B cell (primary cell): Measurements from ENCODE around the gene PCIF1. TPM values are rescaled to one million over a fixed set of nuclear protein-coding genes. Genes with fewer than 3 reads are reported as not detected.
A peak's percentile ranks its signal among the peaks of the same experiment; 100 is the strongest.

Experiments
- ATAC-seq: fragments of 200-7000 bp; cut with Tn5 transposase; one replicate; pipeline ENCODE4 v1.10.0; 2021; ENCODE audit warnings: low read depth, mild to moderate bottlenecking, moderate number of reproducible peaks, moderate library complexity
- CTCF ChIA-PET: fragments of 350-600 bp; sonication (Branson Sonifier 250); formaldehyde crosslinking; loops from one replicate; lab custom pipeline; 2021; ENCODE audit warnings: antibody characterized with exemption, inconsistent platforms; lab: Charles Lee
- POLR2A ChIA-PET: fragments of 350-600 bp; sonication (Branson Sonifier 250); formaldehyde crosslinking; loops from one replicate; lab custom pipeline; 2021; ENCODE audit warnings: antibody characterized with exemption; lab: Charles Lee
- DNase-seq: peaks from one replicate; pipeline ENCODE4 v3.0.0; 2013
- H2AFZ ChIP-seq: 2 replicates; pipeline ENCODE4 v1.6.1; 2012; ENCODE audit warnings: mild to moderate bottlenecking, low read depth, low read length; ENCODE audit not compliant: insufficient read depth, poor library complexity, severe bottlenecking
- H3K27ac ChIP-seq, 2 donors: 1 replicate in 1 of 2; 2 replicates in 1 of 2; pipeline ENCODE4 v1.5.1; 2012 to 2013; ENCODE audit warnings: low read length in 2 of 2, mild to moderate bottlenecking in 2 of 2, moderate library complexity in 1 of 2
- H3K27me3 ChIP-seq, 4 experiments: fragments of 200-600 bp in 1 of 4; sonication (generic) in 1 of 4; replicated peaks in 1 of 4; 1 replicate in 2 of 4; 2 replicates in 2 of 4; pipeline versions ENCODE4 v1.6.1 to v1.7.0; 2013 to 2016; ENCODE audit warnings: low read length in 3 of 4, mild to moderate bottlenecking in 2 of 4, mixed read lengths in 1 of 4, moderate library complexity in 1 of 4; ENCODE audit not compliant: insufficient read depth in 4 of 4, control insufficient read depth in 3 of 4; ENCODE audit errors: control extremely low read depth in 1 of 4
- H3K36me3 ChIP-seq, 2 experiments: replicated peaks in 1 of 2; 1 replicate in 1 of 2; 2 replicates in 1 of 2; pipeline versions ENCODE4 v1.6.1 to v1.7.1; 2013; ENCODE audit warnings: low read length in 1 of 2; ENCODE audit not compliant: insufficient read depth in 2 of 2, control insufficient read depth in 1 of 2; ENCODE audit errors: control extremely low read depth in 1 of 2, extremely low read depth in 1 of 2
- H3K4me1 ChIP-seq, 2 donors: fragments of 200-600 bp in 1 of 2; sonication (generic) in 1 of 2; 1 replicate in 1 of 2; 2 replicates in 1 of 2; pipeline versions ENCODE4 v1.5.1 to v1.6.1; 2013 to 2017; ENCODE audit warnings: low read length in 2 of 2; ENCODE audit not compliant: control insufficient read depth in 2 of 2, insufficient read depth in 2 of 2
- H3K4me2 ChIP-seq: replicated peaks from 2 replicates; pipeline ENCODE3; 2012; ENCODE audit warnings: mild to moderate bottlenecking, low read depth, low read length; ENCODE audit not compliant: poor library complexity, severe bottlenecking
- H3K4me3 ChIP-seq, 5 experiments: fragments of 200-600 bp in 1 of 5; sonication (generic) in 1 of 5; 1 replicate in 3 of 5; 2 replicates in 2 of 5; pipeline versions ENCODE4 v1.5.1 to v1.7.0; 2011 to 2016; ENCODE audit warnings: low read length in 4 of 5, mild to moderate bottlenecking in 4 of 5, low read depth in 2 of 5, control low read depth in 1 of 5, moderate library complexity in 1 of 5; ENCODE audit not compliant: insufficient read depth in 1 of 5; ENCODE audit errors: control extremely low read depth in 1 of 5, extremely low read depth in 1 of 5
- H3K79me2 ChIP-seq: fragments of 200-600 bp; sonication (generic); one replicate; pipeline ENCODE4 v1.6.0; 2016; ENCODE audit warnings: low read length; ENCODE audit not compliant: control insufficient read depth, insufficient read depth
- H3K9ac ChIP-seq: fragments of 200-600 bp; sonication (generic); 2 replicates; pipeline ENCODE4 v1.6.1; 2017; ENCODE audit warnings: mild to moderate bottlenecking, low read length, moderate library complexity
- H3K9me3 ChIP-seq, 3 donors: one replicate each; pipeline versions ENCODE4 v1.6.1 to v1.7.1; 2013; ENCODE audit warnings: low read length in 2 of 3; ENCODE audit not compliant: control insufficient read depth in 2 of 3, insufficient read depth in 1 of 3; ENCODE audit errors: control extremely low read depth in 1 of 3
- H4K20me1 ChIP-seq: 2 replicates; pipeline ENCODE4 v1.6.0; 2012; ENCODE audit warnings: mild to moderate bottlenecking, low read length; ENCODE audit not compliant: insufficient read depth, control insufficient read depth, poor library complexity, severe bottlenecking
- H3K27ac Mint-ChIP-seq: one replicate; pipeline ENCODE4 v1.8.0; 2021; ENCODE audit warnings: mixed read lengths
- H3K27me3 Mint-ChIP-seq: one replicate; pipeline ENCODE4 v1.8.0; 2021; ENCODE audit warnings: mixed read lengths
- H3K4me1 Mint-ChIP-seq: one replicate; pipeline ENCODE4 v1.8.0; 2021; ENCODE audit warnings: mixed read lengths
- H3K4me3 Mint-ChIP-seq: one replicate; pipeline ENCODE4 v1.8.0; 2021; ENCODE audit warnings: mixed read lengths
- H3K9me3 Mint-ChIP-seq: one replicate; pipeline ENCODE4 v1.8.0; 2022; ENCODE audit warnings: mixed read lengths; ENCODE audit not compliant: insufficient read depth
- CTCF ChIP-seq: fragments of 200-600 bp; IDR thresholded peaks from one replicate; pipeline ENCODE4 v1.8.0; 2022; ENCODE audit warnings: antibody characterized with exemption, mild to moderate bottlenecking
- EZH2 ChIP-seq: IDR thresholded peaks from 2 replicates; pipeline ENCODE4 v1.6.1; 2012; ENCODE audit warnings: borderline replicate concordance, low read depth, mild to moderate bottlenecking, moderate library complexity, low read length; ENCODE audit not compliant: insufficient read depth, poor library complexity, severe bottlenecking
- WGBS: methylation state at CpG from one replicate; pipeline ENCODE4 v1.1.5; 2013; ENCODE audit warnings: missing lambda C conversion rate; ENCODE audit not compliant: insufficient coverage; 5-methylcytosine and 5-hydroxymethylcytosine counted together
- intact Hi-C: fragments of 100-400 bp; cut with micrococcal nuclease; formaldehyde crosslinking; loops from one replicate; pipeline ENCODE4 v1.10.0; 2022
- polyA plus RNA-seq: library from polyadenylated mRNA; depleted of rRNA; stranded (reverse); fragments of >200 nt; gene quantifications from 2 replicates; pipeline ENCODE4 v1.2.3, GENCODE V29; 2012
- total RNA-seq, 2 donors: library from RNA; stranded (reverse); fragments of 120-200 nt in 1 of 2; gene quantifications; 1 replicate in 1 of 2; 2 replicates in 1 of 2; pipeline versions ENCODE4 v1.2.3 to v1.2.4, GENCODE V29; 2013 to 2022

The PCIF1 gene
- total and polyA plus RNA-seq, 2 donors (not counting 1 experiment from before 2014, with no cell fraction given) = 74.2 to 79.2 TPM

- Histone ChIP-seq H3K4me3 (no peak overlapping the region), H3K27ac (no peak overlapping the region), H3K79me2 (no peaks in the 10 kb centered on the region), H3K9me3 (peaks cover 0 to 3% (median 0%) of the 10 kb centered on the region in 3 donors), H3K4me2 (no peak overlapping the region), H3K27me3 (no peaks in the 10 kb centered on the region), H3K4me1 (no peaks in the 10 kb centered on the region), H4K20me1 (peaks cover 17% of the 10 kb centered on the region), H2AFZ (no peak overlapping the region), H3K9ac (no peak overlapping the region), H3K36me3 (peaks cover 2 to 93% of the 10 kb centered on the region in 2 experiments)
- Mint-ChIP-seq H3K4me1 (peaks cover 4% of the 10 kb centered on the region), H3K9me3 (no peaks in the 10 kb centered on the region), H3K4me3 (no peak overlapping the region), H3K27me3 (no peaks in the 10 kb centered on the region), H3K27ac (peak overlapping the region; percentile 33)
- DNase-seq = peak; percentile 22
- 96% methylated on average over 10 of the region's 10 CpGs for WGBS
- ChIA-PET POLR2A (interaction anchor here (0.9 to 2.3 kb wide), 5 partner anchors 11 to 22 kb away, joined by 3 to 10 read pairs (median 5); partner anchors contain the start of gene PCIF1), CTCF (interaction anchor here (0.7 to 3.1 kb wide), 5 partner anchors 12 to 150 kb away, joined by 3 to 11 read pairs (median 3); no protein-coding TSS in a partner anchor)
- intact Hi-C loops = no loop called here
- TF ChIP-seq EZH2 (no peak), CTCF (no peak)
- ATAC-seq = no peak
These were observed 14.5 kb downstream of the PCIF1 start for GRCh38 chr20:45948742-45949541.
